Transverse colon (tissue), 4 donors: Measurements from ENCODE around the gene GDPD2. TPM values are rescaled to one million over a fixed set of nuclear protein-coding genes. Genes with fewer than 3 reads are reported as not detected.
A peak's percentile ranks its signal among the peaks of the same experiment; 100 is the strongest.

Source experiments
- DNase-seq: peaks from one replicate; pipeline ENCODE4 v3.0.0-alpha.2; 2019
- H3K27ac ChIP-seq, 4 donors: fragments of 200-600 bp; sonication (generic); 2 replicates each; pipeline ENCODE4 v1.5.1; 2016 to 2018; ENCODE audit warnings: inconsistent platforms in 4 of 4
- H3K27me3 ChIP-seq: fragments of 200-600 bp; sonication (generic); 2 replicates; pipeline ENCODE4 v1.5.1; 2017; ENCODE audit warnings: inconsistent platforms
- H3K36me3 ChIP-seq, 4 donors: fragments of 200-600 bp; sonication (generic); 2 replicates each; pipeline ENCODE4 v1.5.1; 2017 to 2019; ENCODE audit warnings: inconsistent platforms in 4 of 4
- H3K4me1 ChIP-seq, 4 donors: fragments of 200-600 bp; sonication (generic); 2 replicates each; pipeline ENCODE4 v1.5.1; 2017 to 2020; ENCODE audit warnings: inconsistent platforms in 4 of 4
- H3K4me3 ChIP-seq, 4 donors: fragments of 200-600 bp; sonication (generic); 1 replicate in 1 of 4; 2 replicates in 3 of 4; pipeline versions ENCODE4 v1.5.1 to v1.6.1; 2017 to 2019; ENCODE audit warnings: inconsistent platforms in 4 of 4
- H3K9me3 ChIP-seq, 2 donors: fragments of 200-600 bp; sonication (generic); 2 replicates each; pipeline ENCODE4 v1.5.1; 2017 to 2019; ENCODE audit warnings: inconsistent platforms in 2 of 2
- EP300 ChIP-seq: sonication (generic); formaldehyde crosslinking; IDR thresholded peaks from one replicate; pipeline ENCODE4 v1.6.1; 2017; ENCODE audit warnings: antibody characterized with exemption, low read depth
- POLR2A ChIP-seq: fragments of 450-650 bp; IDR thresholded peaks from one replicate; pipeline ENCODE4 v1.6.1; 2016; ENCODE audit warnings: antibody characterized with exemption, mild to moderate bottlenecking, moderate library complexity
- POLR2AphosphoS5 ChIP-seq, 3 donors: sonication (generic); formaldehyde crosslinking; IDR thresholded peaks; one replicate each; pipeline ENCODE4 v1.6.1; 2016; ENCODE audit warnings: antibody characterized with exemption in 3 of 3
- WGBS, 2 donors: methylation state at CpG; one replicate each; pipeline ENCODE4 v1.1.5; 2018; ENCODE audit warnings: low coverage in 1 of 2; 5-methylcytosine and 5-hydroxymethylcytosine counted together
- in situ Hi-C, 4 donors: fragments of 200-750 bp; cut with MboI; loops; one replicate each; pipeline versions ENCODE4 v1.15.0 to v1.15.1; 2017; ENCODE audit warnings: low sequenced_read_pairs in 3 of 4, low pct_ligation_motif_present in 1 of 4, low pct_unique_long_range_greater_than_20kb in 1 of 4
- intact Hi-C: fragments of 100-400 bp; cut with DNase I; formaldehyde crosslinking; loops from one replicate; pipeline ENCODE4 v1.15.1; 2023; ENCODE audit warnings: low total_unique reads
- total RNA-seq, 4 donors: library from RNA; depleted of rRNA; stranded (reverse); fragments of >200 nt; gene quantifications; one replicate each; pipeline ENCODE4 v1.1.0, GENCODE V29; 2016
- TF ChIP-seq, protein P1 (sequence below), 5 experiments: fragments of 200-600 bp in 3 of 5; fragments of 450-650 bp in 2 of 5; sonication (generic) in 3 of 5; IDR thresholded peaks; 1 replicate in 2 of 5; 2 replicates in 3 of 5; pipeline ENCODE4 v1.5.1; 2016 to 2017; ENCODE audit warnings: antibody characterized with exemption in 5 of 5, inconsistent platforms in 3 of 5, mild to moderate bottlenecking in 2 of 5, moderate library complexity in 1 of 5

GDPD2 gene
- total RNA-seq, 4 donors from 2014 or later = 1.6 to 68.1 (median 31.2) TPM

DNA sequence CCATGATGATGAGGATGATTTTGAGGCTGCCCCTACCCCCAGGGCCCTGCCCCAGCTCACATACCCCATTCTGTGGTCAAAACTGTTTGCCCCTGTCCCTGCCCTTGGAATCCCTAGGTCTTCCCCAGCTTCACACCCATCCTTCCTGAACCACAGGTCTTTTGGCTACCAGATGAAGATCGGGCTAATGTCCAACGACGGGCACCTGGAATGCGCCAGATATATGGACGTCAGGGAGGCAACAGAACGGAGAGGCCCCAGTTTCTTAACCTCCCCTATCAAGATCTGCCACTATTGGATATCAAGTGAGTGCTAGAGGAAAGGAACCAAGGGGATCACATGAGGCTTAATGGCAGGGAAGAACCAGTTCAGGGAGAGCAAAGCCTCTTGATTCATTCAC is 6.6 kb downstream of the GDPD2 start:
- H3K27ac ChIP-seq = no peak overlapping the region
- DNase-seq = no peak
- no peak for TF ChIP-seq POLR2A
- WGBS, 2 donors = 85% methylated on average over 6 of the region's 6 CpGs; no CpG with 5 or more reads in 1 of the 2 donors
- intact Hi-C loops (loop anchor here (5.0 kb wide), 1 partner anchor 1153 kb away; no protein-coding TSS in a partner anchor), in situ Hi-C loops (no loop called here)
- peaks cover 0 to 4% (median under 1%) of the 10 kb centered on the region in 4 donors for H3K4me1 ChIP-seq
- H3K4me3 ChIP-seq = no peak overlapping the region
- no peaks in the 10 kb centered on the region for H3K36me3 ChIP-seq
- no peaks in the 10 kb centered on the region for H3K27me3 ChIP-seq
- no peaks in the 10 kb centered on the region for H3K9me3 ChIP-seq

DNA sequence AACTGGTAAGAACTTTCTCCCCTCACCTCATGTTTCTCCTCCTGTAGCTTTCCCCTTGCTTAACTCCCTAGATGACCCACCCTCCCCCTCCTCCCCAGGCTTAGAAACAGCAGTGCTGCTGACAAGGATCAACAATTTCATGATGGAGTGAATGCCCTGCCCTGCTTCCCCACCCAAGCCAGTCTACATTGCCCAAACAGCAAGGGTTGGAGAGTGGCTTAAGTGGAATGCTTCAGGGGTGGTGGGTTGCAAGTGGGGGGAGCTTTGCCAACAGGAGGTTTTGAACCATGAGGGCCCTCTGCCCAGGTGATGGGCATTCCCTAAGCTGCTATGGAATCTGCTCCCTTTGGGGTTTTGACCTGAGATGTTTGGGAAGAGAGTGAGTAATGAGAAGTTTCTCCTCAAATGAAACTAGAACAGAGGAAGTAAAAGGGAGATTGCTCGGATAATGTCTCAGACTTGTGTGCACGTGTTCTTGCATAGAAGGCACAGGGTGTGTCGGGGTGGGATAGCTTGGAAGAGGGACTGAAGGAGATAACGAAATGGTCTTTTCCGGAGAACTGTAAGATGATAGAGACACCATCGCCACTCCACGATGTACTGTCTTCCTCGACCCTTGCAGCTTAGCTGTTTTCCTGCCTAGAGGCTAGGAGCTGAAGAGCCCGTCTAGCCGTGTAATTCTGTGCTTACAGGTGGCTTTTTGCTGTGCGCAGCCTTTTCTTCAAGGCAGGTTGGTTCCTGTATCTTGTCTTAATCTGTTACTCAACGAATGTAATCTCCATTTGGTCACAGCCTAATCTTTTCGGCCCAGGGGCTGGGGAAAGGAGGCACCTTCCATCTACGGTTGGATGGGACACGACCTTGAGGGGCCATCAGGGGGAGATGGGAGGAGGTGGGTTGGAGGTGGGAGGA is 10.1 kb downstream of the GDPD2 start:
- DNase-seq = no peak
- Histone ChIP-seq H3K27ac (peak overlapping the region; percentile 72 to 87 (median 83)), H3K27me3 (no peaks in the 10 kb centered on the region), H3K9me3 (no peaks in the 10 kb centered on the region), H3K4me1 (peaks cover 0 to 7% (median 4%) of the 10 kb centered on the region in 4 donors), H3K36me3 (no peaks in the 10 kb centered on the region), H3K4me3 (peak overlapping the region in 3 of 4 donors; percentile 43 to 72 (median 56))
- TF ChIP-seq POLR2AphosphoS5 (IDR thresholded peaks at IDR 0.05) = no peak
- TF ChIP-seq, protein P1, sequence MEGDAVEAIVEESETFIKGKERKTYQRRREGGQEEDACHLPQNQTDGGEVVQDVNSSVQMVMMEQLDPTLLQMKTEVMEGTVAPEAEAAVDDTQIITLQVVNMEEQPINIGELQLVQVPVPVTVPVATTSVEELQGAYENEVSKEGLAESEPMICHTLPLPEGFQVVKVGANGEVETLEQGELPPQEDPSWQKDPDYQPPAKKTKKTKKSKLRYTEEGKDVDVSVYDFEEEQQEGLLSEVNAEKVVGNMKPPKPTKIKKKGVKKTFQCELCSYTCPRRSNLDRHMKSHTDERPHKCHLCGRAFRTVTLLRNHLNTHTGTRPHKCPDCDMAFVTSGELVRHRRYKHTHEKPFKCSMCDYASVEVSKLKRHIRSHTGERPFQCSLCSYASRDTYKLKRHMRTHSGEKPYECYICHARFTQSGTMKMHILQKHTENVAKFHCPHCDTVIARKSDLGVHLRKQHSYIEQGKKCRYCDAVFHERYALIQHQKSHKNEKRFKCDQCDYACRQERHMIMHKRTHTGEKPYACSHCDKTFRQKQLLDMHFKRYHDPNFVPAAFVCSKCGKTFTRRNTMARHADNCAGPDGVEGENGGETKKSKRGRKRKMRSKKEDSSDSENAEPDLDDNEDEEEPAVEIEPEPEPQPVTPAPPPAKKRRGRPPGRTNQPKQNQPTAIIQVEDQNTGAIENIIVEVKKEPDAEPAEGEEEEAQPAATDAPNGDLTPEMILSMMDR (IDR thresholded peaks at IDR 0.05) = no peak
- no peak for TF ChIP-seq POLR2A
- TF ChIP-seq EP300 = no peak
- intact Hi-C loops (loop anchor here (5.0 kb wide), 1 partner anchor 1149 kb away; no protein-coding TSS in a partner anchor), in situ Hi-C loops (no loop called here)
- 79% methylated on average over 15 of the region's 15 CpGs; no CpG with 5 or more reads in 1 of the 2 donors for WGBS, 2 donors

DNA sequence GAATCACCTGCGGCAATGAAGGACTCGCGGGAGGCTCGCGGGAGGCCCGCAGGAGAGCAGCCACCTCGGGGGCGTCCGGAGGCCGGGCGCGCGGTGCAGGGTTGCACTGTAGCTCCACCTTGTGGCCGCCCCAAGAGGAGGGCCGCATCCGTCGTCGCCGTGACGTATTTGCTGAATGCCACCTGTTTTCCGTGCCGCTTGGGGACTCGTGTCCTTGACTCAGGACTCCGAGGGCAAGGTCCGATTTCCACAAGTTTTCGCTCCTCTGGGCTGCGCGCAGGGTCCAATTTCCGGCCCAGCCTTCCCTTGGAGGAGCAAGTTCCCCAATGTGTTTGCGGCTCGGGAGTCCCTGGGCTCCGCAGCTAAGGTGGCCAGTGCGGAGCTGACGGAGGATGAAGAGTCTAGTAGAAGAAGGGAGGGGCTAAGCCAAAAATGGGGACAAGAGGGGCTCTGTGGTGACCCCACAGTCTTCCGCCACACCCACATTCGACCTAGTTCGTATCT is 10.8 kb downstream of the GDPD2 start:
- Histone ChIP-seq H3K27me3 (no peaks in the 10 kb centered on the region), H3K36me3 (no peaks in the 10 kb centered on the region), H3K4me1 (peaks cover 0 to 7% (median 4%) of the 10 kb centered on the region in 4 donors), H3K4me3 (peak overlapping the region; percentile 23 to 72 (median 50)), H3K9me3 (no peaks in the 10 kb centered on the region), H3K27ac (peak overlapping the region; percentile 72 to 87 (median 83))
- TF ChIP-seq POLR2AphosphoS5 (IDR thresholded peaks at IDR 0.05) (peak in 2 of 3 donors; percentile 28 to 44), EP300 (no peak), POLR2A (peak; percentile 37)
- TF ChIP-seq, protein P1 (IDR thresholded peaks at IDR 0.05) = peak; percentile 67 to 82 (median 72)
- 53% methylated on average over 37 of the region's 37 CpGs; no CpG with 5 or more reads in 1 of the 2 donors for WGBS, 2 donors
- DNase-seq = peak; percentile 83
- in situ Hi-C loops (no loop called here), intact Hi-C loops (loop anchor here (5.0 kb wide), 1 partner anchor 1148 kb away; no protein-coding TSS in a partner anchor)

DNA sequence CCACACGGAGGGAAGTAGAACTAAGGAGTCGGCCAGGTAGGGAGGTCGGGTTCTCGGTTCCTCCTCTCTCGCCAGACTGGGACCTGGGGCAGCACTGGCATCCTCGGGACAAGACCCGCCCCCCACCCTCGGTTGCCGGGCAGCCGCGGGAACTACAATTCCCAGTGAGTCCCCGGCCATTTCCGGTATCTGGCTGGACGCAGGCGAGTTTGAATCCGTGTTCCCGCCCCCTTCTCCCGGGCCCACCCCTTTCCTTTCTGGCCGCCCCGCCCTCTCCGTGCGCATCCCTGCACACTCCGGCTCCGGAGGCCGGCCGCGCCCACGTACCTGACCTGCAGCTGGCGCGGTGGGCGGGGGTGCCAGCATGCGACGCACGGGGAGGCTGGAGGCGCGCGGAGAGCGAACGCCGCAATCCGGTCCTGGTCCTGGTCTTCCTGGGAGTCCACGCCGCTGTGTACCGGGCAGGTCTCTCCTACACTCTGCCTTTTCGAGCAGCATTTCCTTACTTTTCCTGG is 11.3 kb downstream of the GDPD2 start:
- WGBS, 2 donors = 47% methylated on average over 45 of the region's 45 CpGs; no CpG with 5 or more reads in 1 of the 2 donors
- intact Hi-C loops (loop anchor here (5.0 kb wide), 1 partner anchor 1148 kb away; no protein-coding TSS in a partner anchor), in situ Hi-C loops (no loop called here)
- peak overlapping the region; percentile 23 to 72 (median 50) for H3K4me3 ChIP-seq
- peak overlapping the region; percentile 72 to 87 (median 83) for H3K27ac ChIP-seq
- no peaks in the 10 kb centered on the region for H3K9me3 ChIP-seq
- no peaks in the 10 kb centered on the region for H3K36me3 ChIP-seq
- DNase-seq = peak; percentile 93
- TF ChIP-seq EP300 = no peak
- peak; percentile 16 for TF ChIP-seq POLR2A
- TF ChIP-seq POLR2AphosphoS5 (IDR thresholded peaks at IDR 0.05) = peak; percentile 46 to 66 (median 55)
- TF ChIP-seq, protein P1 (IDR thresholded peaks at IDR 0.05) = no peak
- no peaks in the 10 kb centered on the region for H3K27me3 ChIP-seq
- H3K4me1 ChIP-seq = peaks cover 0 to 7% (median 4%) of the 10 kb centered on the region in 4 donors
